Measurements from ENCODE around the gene ISG20L2.
A peak's percentile ranks its signal among the peaks of the same experiment; 100 is the strongest.

Gene ISG20L2

DNA sequence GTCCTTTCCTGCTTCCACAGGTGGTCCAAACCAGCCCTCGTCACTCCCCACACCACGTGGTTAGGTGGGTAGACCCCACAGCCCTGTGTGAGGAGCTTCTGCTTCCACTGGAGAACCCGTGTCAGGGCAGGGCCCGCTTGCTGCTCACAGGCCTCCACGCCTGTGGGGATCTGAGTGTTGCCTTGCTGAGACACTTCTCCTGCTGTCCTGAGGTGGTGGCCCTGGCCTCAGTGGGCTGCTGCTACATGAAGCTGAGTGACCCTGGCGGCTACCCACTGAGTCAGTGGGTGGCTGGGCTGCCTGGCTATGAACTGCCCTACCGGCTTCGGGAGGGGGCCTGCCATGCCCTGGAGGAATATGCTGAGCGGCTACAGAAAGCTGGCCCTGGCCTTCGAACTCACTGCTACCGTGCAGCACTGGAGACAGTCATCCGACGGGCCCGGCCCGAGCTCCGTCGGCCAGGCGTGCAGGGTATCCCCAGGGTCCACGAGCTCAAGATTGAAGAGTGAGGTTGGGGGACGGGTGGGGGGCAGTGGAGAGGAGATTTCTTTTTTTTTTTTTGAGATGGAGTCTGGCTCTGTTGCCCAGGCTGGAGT lies 5.5 kb upstream of the ISG20L2 start:
- Histone ChIP-seq H3K27me3 (ENCODE audit: control insufficient read depth in 1 of 2, insufficient read depth in 2 of 2, low read length in 2 of 2) (no peaks in the 10 kb centered on the region), H3K36me3 (ENCODE audit: insufficient read depth, low read length) (peaks cover 52% of the 10 kb centered on the region), H3K9me3 (ENCODE audit: low read length) (no peaks in the 10 kb centered on the region), H3K4me3 (ENCODE audit: low read depth in 1 of 2, low read length in 2 of 2) (no peak overlapping the region), H3K27ac (ENCODE audit: low read depth, low read length) (no peak overlapping the region), H3K4me1 (ENCODE audit: insufficient read depth, low read length) (peaks cover 7% of the 10 kb centered on the region), H3K9ac (ENCODE audit: low read length) (no peak overlapping the region)

DNA sequence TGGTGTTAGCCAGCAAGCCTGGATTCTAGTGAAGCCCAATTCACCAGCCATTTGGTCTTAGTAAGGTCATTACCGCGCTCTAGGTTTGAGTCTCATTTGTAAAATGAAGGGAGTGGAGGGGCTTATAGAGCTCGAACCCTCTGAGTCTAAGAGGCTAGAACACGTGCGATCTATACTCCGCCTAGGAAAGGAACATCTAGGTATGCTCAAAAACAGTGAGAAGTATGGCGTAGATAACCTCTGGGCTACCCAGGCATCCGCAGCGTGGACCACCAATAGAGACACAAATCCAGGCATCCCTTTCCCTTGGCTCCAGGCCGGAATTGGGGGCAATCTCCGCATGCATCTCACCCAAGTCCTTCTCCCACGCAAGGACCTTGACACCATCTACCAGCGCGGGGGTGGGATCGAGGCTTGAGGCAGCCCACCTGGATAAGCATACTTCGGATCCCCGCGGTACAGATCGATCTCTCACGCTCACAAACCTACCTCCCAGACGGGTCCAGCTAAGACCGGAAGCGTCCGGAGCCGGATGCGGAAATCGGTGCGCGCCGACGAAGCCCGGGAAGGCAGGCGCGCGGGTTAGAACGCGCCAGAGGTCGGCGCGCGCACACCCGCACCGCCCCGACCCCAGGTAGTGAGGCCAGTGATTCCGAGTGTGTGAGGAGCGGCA lies 504 bp downstream of the ISG20L2 start, which contains the start of gene METTL25B:
Gene METTL25B, plus strand, starts transcription at position 544 of the 673 bp plus-strand sequence. CDS start 636 bp downstream, outside the sequence.
- no peaks in the 10 kb centered on the region for H3K9me3 ChIP-seq (ENCODE audit: low read length)
- H3K36me3 ChIP-seq (ENCODE audit: insufficient read depth, low read length), result peaks cover 47% of the 10 kb centered on the region
- H3K9ac ChIP-seq (ENCODE audit: low read length), result peak within 1 kb of the TSS; percentile 100
- H3K27me3 ChIP-seq (ENCODE audit: control insufficient read depth in 1 of 2, insufficient read depth in 2 of 2, low read length in 2 of 2), result no peaks in the 10 kb centered on the region
- H3K27ac ChIP-seq (ENCODE audit: low read depth, low read length), result peak within 1 kb of the TSS; percentile 97
- peaks cover 42% of the 10 kb centered on the region for H3K4me1 ChIP-seq (ENCODE audit: insufficient read depth, low read length)
- H3K4me3 ChIP-seq (ENCODE audit: low read depth in 1 of 2, low read length in 2 of 2), result peak within 1 kb of the TSS; percentile 93 to 99

DNA sequence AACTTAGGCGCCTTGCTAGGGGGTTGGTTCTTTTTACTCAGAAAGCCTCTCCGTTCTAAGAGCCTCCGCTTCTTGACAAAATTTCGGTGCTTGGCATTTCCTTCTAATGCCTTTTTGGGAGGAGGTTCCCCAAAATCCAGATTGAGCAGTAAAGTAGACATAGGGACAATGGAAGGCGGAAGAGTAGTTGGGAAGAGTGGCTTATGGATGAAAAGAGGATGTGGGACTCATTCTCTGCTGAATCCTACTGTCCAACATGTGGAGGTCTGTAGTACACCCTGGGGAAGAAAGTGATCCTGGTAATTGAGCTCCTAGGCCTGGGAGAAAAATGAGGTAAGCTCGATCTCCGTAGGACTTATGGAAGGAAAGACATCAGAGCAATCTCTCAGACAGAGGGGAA lies 1.1 kb downstream of the ISG20L2 start:
- H3K27ac ChIP-seq (ENCODE audit: low read depth, low read length), result peak overlapping the region; percentile 97
- H3K9ac ChIP-seq (ENCODE audit: low read length), result peak overlapping the region; percentile 95
- no peaks in the 10 kb centered on the region for H3K27me3 ChIP-seq (ENCODE audit: control insufficient read depth in 1 of 2, insufficient read depth in 2 of 2, low read length in 2 of 2)
- H3K36me3 ChIP-seq (ENCODE audit: insufficient read depth, low read length), result peaks cover 46% of the 10 kb centered on the region
- no peaks in the 10 kb centered on the region for H3K9me3 ChIP-seq (ENCODE audit: low read length)
- peaks cover 42% of the 10 kb centered on the region for H3K4me1 ChIP-seq (ENCODE audit: insufficient read depth, low read length)
- peak overlapping the region; percentile 93 to 99 for H3K4me3 ChIP-seq (ENCODE audit: low read depth in 1 of 2, low read length in 2 of 2)

DNA sequence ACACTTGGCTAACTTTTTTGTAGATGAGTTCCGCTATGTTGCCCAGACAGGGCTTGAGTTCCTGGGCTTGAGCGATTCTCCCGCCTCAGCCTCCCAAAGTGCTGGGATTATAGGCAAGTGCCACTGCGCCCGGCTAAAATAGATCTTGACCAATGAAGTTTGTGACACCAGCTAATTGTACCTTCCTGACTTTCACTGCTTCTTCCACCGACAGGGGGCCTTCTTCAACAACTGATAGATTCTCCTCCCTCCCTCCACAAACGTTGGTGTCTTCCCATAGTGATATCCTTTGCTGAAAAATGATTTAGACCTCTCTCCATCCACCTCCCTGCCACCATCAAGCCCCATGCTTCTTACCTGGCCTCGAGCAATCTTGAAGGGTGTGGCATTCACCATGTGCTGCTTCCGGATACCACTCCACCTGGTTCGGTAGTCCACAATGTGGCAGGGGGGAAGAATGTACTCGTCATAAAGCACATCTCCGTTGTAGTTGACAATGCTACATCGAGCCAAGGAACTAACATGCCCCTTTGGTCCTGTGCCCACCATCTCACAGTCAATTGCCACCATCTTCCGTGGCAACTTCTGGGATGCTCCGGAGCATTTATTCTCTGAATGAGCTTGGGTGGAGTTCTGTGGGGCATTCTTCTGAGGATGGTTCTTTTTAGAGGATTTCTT lies 1.9 kb downstream of the ISG20L2 start:
- Histone ChIP-seq H3K9ac (ENCODE audit: low read length) (peak overlapping the region; percentile 95), H3K27me3 (ENCODE audit: control insufficient read depth in 1 of 2, insufficient read depth in 2 of 2, low read length in 2 of 2) (no peaks in the 10 kb centered on the region), H3K27ac (ENCODE audit: low read depth, low read length) (no peak overlapping the region), H3K9me3 (ENCODE audit: low read length) (no peaks in the 10 kb centered on the region), H3K36me3 (ENCODE audit: insufficient read depth, low read length) (peaks cover 41% of the 10 kb centered on the region), H3K4me1 (ENCODE audit: insufficient read depth, low read length) (peaks cover 42% of the 10 kb centered on the region), H3K4me3 (ENCODE audit: low read depth in 1 of 2, low read length in 2 of 2) (peak overlapping the region; percentile 27 to 99)

DNA sequence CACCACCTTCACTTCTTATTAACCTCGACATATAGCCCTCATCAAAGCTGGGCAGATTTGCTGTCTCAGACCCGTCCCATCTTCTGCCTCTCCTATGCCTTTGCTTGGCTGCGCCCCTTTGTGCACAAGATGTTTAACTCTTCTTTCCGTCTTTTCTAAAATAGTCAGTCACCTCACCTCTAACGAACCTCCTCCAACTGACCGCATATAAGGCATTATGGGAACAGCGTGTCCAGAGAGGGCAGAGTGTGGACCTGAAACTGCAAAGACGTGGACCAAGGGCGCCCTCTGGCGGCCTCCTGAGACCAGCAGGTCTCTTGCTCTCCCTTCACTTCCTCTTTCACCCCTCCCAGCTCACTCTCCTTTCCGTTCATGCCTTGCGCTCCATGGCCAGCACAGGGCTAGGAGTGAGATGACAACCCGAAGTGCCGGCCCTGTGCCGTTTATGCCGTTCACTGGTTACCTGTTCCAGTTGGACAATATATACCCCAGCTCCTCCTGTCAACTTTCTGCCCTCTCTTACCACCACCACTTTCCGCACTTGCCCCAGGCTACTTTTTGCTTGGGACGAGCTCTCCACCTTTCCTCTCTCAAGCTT lies 2.8 kb downstream of the ISG20L2 start:
- peaks cover 42% of the 10 kb centered on the region for H3K4me1 ChIP-seq (ENCODE audit: insufficient read depth, low read length)
- peak overlapping the region; percentile 66 for H3K9ac ChIP-seq (ENCODE audit: low read length)
- peaks cover 50% of the 10 kb centered on the region for H3K36me3 ChIP-seq (ENCODE audit: insufficient read depth, low read length)
- no peaks in the 10 kb centered on the region for H3K27me3 ChIP-seq (ENCODE audit: control insufficient read depth in 1 of 2, insufficient read depth in 2 of 2, low read length in 2 of 2)
- peak overlapping the region; percentile 32 to 99 for H3K4me3 ChIP-seq (ENCODE audit: low read depth in 1 of 2, low read length in 2 of 2)
- no peaks in the 10 kb centered on the region for H3K9me3 ChIP-seq (ENCODE audit: low read length)
- peak overlapping the region; percentile 68 for H3K27ac ChIP-seq (ENCODE audit: low read depth, low read length)

DNA sequence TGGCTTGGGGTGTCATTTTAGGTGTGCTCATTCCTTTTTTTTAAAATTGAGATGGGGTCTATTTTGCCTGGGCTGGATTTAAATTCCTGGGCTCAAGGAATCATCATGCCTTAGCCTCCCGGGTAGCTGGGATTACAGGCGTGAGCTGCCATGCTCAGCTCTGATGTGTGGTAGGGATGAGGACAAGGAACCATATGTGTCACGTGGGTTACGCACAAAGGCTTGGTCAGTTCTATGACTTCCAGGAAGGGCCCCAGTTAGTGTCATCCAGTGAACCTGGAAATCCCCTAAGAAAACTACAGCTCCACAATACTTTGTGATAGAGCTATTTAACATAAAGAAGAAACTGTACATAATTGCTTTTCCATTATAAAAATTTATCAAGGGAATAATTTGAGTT lies 7.0 kb downstream of the ISG20L2 start:
- Histone ChIP-seq H3K4me3 (ENCODE audit: low read depth in 1 of 2, low read length in 2 of 2) (no peak overlapping the region), H3K9ac (ENCODE audit: low read length) (no peak overlapping the region), H3K36me3 (ENCODE audit: insufficient read depth, low read length) (peaks cover 45% of the 10 kb centered on the region), H3K27ac (ENCODE audit: low read depth, low read length) (no peak overlapping the region), H3K4me1 (ENCODE audit: insufficient read depth, low read length) (peaks cover 21% of the 10 kb centered on the region), H3K27me3 (ENCODE audit: control insufficient read depth in 1 of 2, insufficient read depth in 2 of 2, low read length in 2 of 2) (no peaks in the 10 kb centered on the region), H3K9me3 (ENCODE audit: low read length) (no peaks in the 10 kb centered on the region)

DNA sequence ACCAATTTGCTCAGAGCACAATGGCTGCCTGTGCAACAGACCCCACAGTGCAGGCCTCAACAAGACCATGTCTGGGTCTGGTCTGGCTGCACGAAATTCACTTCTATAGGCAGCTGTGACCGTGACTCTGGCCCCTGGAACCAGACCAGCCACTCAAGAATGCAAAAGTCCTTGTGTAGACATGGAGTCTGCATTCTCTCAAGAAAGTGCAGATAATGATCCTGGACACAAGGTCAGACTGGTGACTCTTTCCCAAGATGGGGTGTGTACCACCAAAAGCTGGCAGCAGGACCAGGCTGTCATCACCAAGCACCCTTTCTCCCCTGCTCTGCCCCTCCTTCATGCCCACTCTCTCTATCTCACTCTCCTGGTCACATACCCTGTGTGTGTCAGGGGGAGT lies 7.4 kb downstream of the ISG20L2 start:
- no peaks in the 10 kb centered on the region for H3K9me3 ChIP-seq (ENCODE audit: low read length)
- no peak overlapping the region for H3K27ac ChIP-seq (ENCODE audit: low read depth, low read length)
- H3K9ac ChIP-seq (ENCODE audit: low read length), result no peak overlapping the region
- H3K27me3 ChIP-seq (ENCODE audit: control insufficient read depth in 1 of 2, insufficient read depth in 2 of 2, low read length in 2 of 2), result no peaks in the 10 kb centered on the region
- no peak overlapping the region for H3K4me3 ChIP-seq (ENCODE audit: low read depth in 1 of 2, low read length in 2 of 2)
- peaks cover 17% of the 10 kb centered on the region for H3K4me1 ChIP-seq (ENCODE audit: insufficient read depth, low read length)
- peaks cover 42% of the 10 kb centered on the region for H3K36me3 ChIP-seq (ENCODE audit: insufficient read depth, low read length)

DNA sequence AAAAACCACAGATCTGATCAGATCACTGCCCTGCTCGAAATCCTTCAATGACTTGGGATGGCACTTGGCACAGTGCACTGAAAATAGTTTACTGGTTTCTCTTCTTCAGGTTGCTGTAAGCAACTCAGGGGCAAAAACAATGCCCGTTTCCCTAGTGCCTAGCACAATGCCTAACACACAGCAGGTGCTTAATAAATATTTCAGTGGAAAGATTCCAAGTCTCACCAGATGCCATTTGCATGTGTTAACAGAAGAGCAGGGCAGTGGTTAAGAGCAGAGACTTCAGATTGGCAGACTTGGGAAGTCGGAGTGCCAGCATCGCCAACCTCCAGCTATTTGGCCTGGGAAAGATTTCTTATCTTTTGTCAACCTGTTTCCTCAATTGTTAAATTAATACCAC lies 11.2 kb downstream of the ISG20L2 start:
- H3K9me3 ChIP-seq (ENCODE audit: low read length), result no peaks in the 10 kb centered on the region
- H3K36me3 ChIP-seq (ENCODE audit: insufficient read depth, low read length), result peaks cover 11% of the 10 kb centered on the region
- H3K4me3 ChIP-seq (ENCODE audit: low read depth in 1 of 2, low read length in 2 of 2), result no peak overlapping the region
- no peaks in the 10 kb centered on the region for H3K27me3 ChIP-seq (ENCODE audit: control insufficient read depth in 1 of 2, insufficient read depth in 2 of 2, low read length in 2 of 2)
- no peak overlapping the region for H3K9ac ChIP-seq (ENCODE audit: low read length)
- no peak overlapping the region for H3K27ac ChIP-seq (ENCODE audit: low read depth, low read length)
- H3K4me1 ChIP-seq (ENCODE audit: insufficient read depth, low read length), result peaks cover 6% of the 10 kb centered on the region

DNA sequence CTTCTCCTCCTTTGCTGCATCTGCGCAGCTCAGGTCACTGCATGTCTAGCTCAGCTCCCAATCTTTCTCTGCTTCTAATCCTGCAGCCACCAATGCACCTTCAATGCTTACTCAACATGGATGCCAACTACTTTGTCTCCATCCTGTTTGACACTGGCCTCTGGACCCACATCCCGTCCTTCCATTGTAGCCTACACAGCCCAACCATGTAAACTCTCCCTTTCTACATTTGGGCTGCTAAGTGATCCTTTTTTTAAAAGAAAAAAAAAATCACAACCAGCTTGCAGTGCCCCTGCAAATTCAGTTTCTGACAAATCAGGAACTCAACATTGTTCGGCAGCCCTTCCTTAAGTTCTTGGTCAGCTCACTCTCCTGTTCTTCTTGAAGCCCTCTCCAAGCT lies 13.7 kb downstream of the ISG20L2 start:
- Histone ChIP-seq H3K4me3 (ENCODE audit: low read depth in 1 of 2, low read length in 2 of 2) (no peak overlapping the region), H3K9me3 (ENCODE audit: low read length) (no peaks in the 10 kb centered on the region), H3K36me3 (ENCODE audit: insufficient read depth, low read length) (no peaks in the 10 kb centered on the region), H3K27me3 (ENCODE audit: control insufficient read depth in 1 of 2, insufficient read depth in 2 of 2, low read length in 2 of 2) (no peaks in the 10 kb centered on the region), H3K27ac (ENCODE audit: low read depth, low read length) (no peak overlapping the region), H3K4me1 (ENCODE audit: insufficient read depth, low read length) (peaks cover 32% of the 10 kb centered on the region), H3K9ac (ENCODE audit: low read length) (no peak overlapping the region)

DNA sequence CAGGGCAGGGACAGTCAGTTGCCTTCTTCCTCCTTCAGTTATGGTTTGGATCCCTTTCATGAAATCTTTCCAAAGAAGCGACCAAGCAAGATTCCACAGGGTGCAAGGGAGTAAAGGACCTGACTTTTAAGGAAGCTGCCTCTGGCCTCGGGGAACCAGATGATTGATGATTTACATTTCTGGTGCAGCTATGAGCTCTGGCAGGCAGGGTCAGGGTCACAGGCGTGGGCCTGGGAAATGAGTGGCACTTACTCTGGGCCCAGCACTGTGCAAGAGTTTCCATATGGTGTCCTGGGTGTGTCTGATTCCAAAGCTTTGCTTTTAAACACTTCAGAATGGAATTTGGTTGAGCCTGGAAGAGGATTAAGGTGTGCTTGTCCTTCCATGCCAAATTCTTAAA lies 15.9 kb downstream of the ISG20L2 start:
- H3K27ac ChIP-seq (ENCODE audit: low read depth, low read length), result no peak overlapping the region
- peaks cover 46% of the 10 kb centered on the region for H3K4me1 ChIP-seq (ENCODE audit: insufficient read depth, low read length)
- H3K27me3 ChIP-seq (ENCODE audit: control insufficient read depth in 1 of 2, insufficient read depth in 2 of 2, low read length in 2 of 2), result no peaks in the 10 kb centered on the region
- H3K4me3 ChIP-seq (ENCODE audit: low read depth in 1 of 2, low read length in 2 of 2), result no peak overlapping the region
- no peak overlapping the region for H3K9ac ChIP-seq (ENCODE audit: low read length)
- no peaks in the 10 kb centered on the region for H3K36me3 ChIP-seq (ENCODE audit: insufficient read depth, low read length)
- H3K9me3 ChIP-seq (ENCODE audit: low read length), result no peaks in the 10 kb centered on the region

DNA sequence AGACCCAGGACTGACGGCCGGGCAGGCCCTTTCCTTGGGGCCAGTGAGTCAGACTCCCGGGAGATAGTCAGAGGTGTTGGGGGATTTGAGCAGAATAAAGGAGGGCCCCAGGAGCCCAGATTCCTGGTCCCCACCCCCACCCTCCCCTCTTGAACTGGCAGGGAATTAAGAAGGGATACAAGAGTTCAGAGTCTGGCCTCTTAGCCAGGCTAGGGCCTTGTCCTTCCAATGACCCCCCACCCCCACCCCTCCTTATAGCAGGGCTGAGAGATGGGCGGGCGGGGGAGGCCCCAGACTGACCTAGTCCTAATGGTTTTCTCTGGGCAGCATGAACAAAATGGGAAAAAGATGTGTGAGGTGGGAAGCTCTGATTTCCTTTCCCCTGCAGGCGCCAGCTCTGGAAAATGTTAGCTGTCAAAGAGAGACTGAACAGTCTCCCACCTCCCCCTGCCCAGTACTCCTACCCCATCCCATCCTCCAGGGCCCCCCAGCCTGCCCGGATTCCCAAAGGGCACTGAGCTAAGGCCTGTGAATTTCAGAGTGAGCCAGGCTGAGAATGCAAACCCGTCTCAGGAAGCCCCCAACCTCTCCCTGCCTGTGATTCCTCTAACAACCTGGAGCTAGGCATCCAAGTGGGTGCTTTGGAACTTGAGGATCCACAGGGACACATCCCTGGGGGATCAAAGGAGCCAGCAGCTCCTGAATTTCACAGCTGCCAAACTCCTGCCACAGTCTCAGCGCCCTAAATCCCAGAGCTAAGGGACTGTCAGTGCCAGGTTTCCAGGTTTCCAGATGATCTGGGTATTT lies 17.4 kb downstream of the ISG20L2 start:
- Histone ChIP-seq H3K27ac (ENCODE audit: low read depth, low read length) (peak overlapping the region; percentile 56), H3K9me3 (ENCODE audit: low read length) (no peaks in the 10 kb centered on the region), H3K4me1 (ENCODE audit: insufficient read depth, low read length) (peaks cover 54% of the 10 kb centered on the region), H3K9ac (ENCODE audit: low read length) (no peak overlapping the region), H3K36me3 (ENCODE audit: insufficient read depth, low read length) (no peaks in the 10 kb centered on the region), H3K4me3 (ENCODE audit: low read depth in 1 of 2, low read length in 2 of 2) (no peak overlapping the region), H3K27me3 (ENCODE audit: control insufficient read depth in 1 of 2, insufficient read depth in 2 of 2, low read length in 2 of 2) (no peaks in the 10 kb centered on the region)

All from muscle layer of colon (tissue), 2 donors.